ENCODE results near the gene RAP1A. TPM values are rescaled to one million over a fixed set of nuclear protein-coding genes. Genes with fewer than 3 reads are reported as not detected.
"Not testable (repeated sequence)": the region's sequence is repeated elsewhere in the genome, so short reads cannot be mapped to it uniquely, and the experiment has no call there.

RAP1A gene
- total RNA-seq, 1 donor, result 17.0 TPM

DNA sequence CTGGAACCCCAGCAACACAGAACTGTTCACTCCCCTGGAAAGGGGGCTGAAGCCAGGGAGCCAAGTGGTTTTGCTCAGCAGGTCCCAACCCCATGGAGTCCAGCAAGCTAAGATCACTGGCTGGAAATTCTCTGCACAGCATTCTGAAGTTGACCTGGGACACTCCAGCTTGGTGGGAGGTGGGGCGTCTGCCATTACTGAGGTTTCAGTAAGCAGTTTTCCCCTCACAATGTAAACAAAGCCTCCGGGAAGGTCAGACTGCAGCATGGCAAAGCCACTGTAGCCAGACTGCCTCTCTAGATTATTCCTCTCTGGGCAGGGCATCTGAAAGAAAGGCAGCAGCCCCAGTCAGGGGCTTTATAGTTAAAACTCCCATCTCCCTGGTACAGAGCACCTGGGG, 60.0 kb downstream of the RAP1A start:
- Histone ChIP-seq H3K4me3 (ENCODE audit: insufficient read depth, low read length) (no peak overlapping the region), H3K4me1 (ENCODE audit: insufficient read depth, low read length) (no peaks in the 10 kb centered on the region), H3K4me2 (ENCODE audit: insufficient read depth, low read length) (no peak overlapping the region), H3K36me3 (ENCODE audit: insufficient read depth, low read length) (no peaks in the 10 kb centered on the region), H3K9me3 (ENCODE audit: low read depth, low read length) (no peaks in the 10 kb centered on the region), H4K20me1 (ENCODE audit: insufficient read depth, low read length) (peaks cover 2% of the 10 kb centered on the region), H3K27me3 (ENCODE audit: insufficient read depth, low read length) (no peaks in the 10 kb centered on the region), H2AFZ (ENCODE audit: low read length) (no peak overlapping the region), H3K79me2 (ENCODE audit: insufficient read depth, low read length) (peaks cover 34% of the 10 kb centered on the region), H3K27ac (ENCODE audit: low read depth, low read length) (no peak overlapping the region)
- DNase-seq (ENCODE audit: insufficient read length, low spot score, missing footprints), result no peak
- TF ChIP-seq, protein P1, sequence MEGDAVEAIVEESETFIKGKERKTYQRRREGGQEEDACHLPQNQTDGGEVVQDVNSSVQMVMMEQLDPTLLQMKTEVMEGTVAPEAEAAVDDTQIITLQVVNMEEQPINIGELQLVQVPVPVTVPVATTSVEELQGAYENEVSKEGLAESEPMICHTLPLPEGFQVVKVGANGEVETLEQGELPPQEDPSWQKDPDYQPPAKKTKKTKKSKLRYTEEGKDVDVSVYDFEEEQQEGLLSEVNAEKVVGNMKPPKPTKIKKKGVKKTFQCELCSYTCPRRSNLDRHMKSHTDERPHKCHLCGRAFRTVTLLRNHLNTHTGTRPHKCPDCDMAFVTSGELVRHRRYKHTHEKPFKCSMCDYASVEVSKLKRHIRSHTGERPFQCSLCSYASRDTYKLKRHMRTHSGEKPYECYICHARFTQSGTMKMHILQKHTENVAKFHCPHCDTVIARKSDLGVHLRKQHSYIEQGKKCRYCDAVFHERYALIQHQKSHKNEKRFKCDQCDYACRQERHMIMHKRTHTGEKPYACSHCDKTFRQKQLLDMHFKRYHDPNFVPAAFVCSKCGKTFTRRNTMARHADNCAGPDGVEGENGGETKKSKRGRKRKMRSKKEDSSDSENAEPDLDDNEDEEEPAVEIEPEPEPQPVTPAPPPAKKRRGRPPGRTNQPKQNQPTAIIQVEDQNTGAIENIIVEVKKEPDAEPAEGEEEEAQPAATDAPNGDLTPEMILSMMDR (IDR thresholded peaks at IDR 0.05; ENCODE audit: extremely low read depth, low read depth, low read length), result no peak

DNA sequence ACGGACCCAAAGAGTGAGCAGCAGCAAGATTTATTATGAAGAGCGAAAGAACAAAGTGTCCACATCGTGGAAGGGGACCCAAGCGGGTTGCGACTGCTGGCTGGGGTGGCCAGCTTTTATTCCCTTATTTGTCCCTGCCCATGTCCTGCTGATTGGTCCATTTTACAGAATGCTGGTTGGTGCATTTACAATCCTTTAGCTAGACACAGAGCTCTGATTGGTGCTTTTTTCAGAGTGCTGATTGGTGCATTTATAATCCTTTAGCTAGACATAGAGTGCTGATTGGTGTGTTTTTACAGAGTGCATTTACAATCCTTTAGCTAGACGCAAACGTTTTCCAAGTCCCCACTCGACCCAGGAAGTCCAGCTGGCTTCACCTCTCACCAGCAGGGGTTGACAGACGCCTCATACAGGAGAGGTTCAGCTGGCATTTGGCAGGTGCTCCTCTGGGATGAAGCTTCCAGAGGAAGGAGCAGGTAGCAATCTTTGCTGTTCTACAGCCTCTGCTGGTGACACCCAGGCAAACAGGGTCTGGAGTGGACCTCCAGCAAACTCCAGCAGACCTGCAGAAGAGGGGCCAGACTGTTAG, 60.7 kb downstream of the RAP1A start:
- H3K4me3 ChIP-seq (ENCODE audit: insufficient read depth, low read length); H3K36me3 ChIP-seq (ENCODE audit: insufficient read depth, low read length); H3K4me2 ChIP-seq (ENCODE audit: insufficient read depth, low read length); H4K20me1 ChIP-seq (ENCODE audit: insufficient read depth, low read length); DNase-seq (ENCODE audit: insufficient read length, low spot score, missing footprints); H3K9me3 ChIP-seq (ENCODE audit: low read depth, low read length); H3K4me1 ChIP-seq (ENCODE audit: insufficient read depth, low read length); H3K27ac ChIP-seq (ENCODE audit: low read depth, low read length); H3K27me3 ChIP-seq (ENCODE audit: insufficient read depth, low read length); H2AFZ ChIP-seq (ENCODE audit: low read length): not testable (repeated sequence)
- peaks cover 29% of the 10 kb centered on the region for H3K79me2 ChIP-seq (ENCODE audit: insufficient read depth, low read length)

DNA sequence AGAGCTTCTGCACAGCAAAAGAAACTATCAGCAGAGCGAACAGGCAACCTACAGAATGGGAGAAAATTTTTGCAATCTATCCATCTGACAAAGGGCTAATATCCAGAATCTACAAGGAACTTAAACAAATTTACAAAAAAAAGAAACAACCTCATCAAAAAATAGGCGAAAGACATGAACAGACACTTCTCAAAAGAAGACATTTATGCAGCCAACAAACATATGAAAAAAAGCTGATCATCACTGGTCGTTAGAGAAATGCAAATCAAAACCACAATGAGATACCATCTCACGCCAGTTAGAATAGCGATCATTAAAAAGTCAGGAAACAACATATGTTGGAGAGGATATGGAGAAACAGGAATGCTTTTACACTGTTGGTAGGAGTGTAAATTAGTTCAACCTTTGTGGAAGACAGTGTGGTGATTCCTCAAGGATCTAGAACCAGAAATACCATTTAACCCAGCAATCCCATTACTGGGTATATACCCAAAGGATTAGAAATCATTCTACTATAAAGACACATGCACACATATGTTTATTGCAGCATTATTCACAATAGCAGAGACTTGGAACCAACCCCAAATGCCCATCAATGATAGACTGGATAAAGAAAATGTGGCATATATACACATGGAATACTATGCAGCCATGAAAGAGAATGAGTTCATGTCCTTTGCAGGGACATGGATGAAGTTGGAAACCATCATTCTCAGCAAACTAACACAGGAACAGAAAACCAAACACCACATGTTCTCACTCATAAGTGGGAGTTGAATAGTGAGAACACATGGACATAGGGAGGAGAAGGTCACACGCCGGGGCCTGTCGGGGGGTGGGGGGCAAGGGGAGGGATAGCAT, 65.9 kb downstream of the RAP1A start:
- H3K79me2 ChIP-seq (ENCODE audit: insufficient read depth, low read length), result peaks cover 14% of the 10 kb centered on the region
- not testable (repeated sequence) for H3K36me3 ChIP-seq (ENCODE audit: insufficient read depth, low read length); DNase-seq (ENCODE audit: insufficient read length, low spot score, missing footprints); H3K27me3 ChIP-seq (ENCODE audit: insufficient read depth, low read length); H3K4me1 ChIP-seq (ENCODE audit: insufficient read depth, low read length); H2AFZ ChIP-seq (ENCODE audit: low read length); H3K4me2 ChIP-seq (ENCODE audit: insufficient read depth, low read length); H4K20me1 ChIP-seq (ENCODE audit: insufficient read depth, low read length); H3K27ac ChIP-seq (ENCODE audit: low read depth, low read length); H3K4me3 ChIP-seq (ENCODE audit: insufficient read depth, low read length); H3K9me3 ChIP-seq (ENCODE audit: low read depth, low read length)

DNA sequence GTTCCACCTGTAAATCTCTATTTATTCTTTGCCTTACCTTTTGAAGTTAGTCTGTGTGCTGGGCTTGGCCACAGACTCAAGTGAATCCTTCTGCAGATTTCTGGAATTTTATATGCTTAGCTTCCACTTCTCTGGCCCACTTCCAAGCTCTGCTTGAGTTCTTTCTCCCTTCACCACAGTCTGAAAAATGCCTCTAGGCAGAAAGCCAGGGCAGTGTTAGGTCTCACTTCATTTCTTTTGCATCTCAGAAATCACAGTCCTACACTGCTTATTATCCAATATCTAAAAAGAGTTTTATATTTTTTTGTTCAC, 70.7 kb downstream of the RAP1A start:
- Histone ChIP-seq H3K79me2 (ENCODE audit: insufficient read depth, low read length) (peaks cover 29% of the 10 kb centered on the region), H3K27me3 (ENCODE audit: insufficient read depth, low read length) (no peaks in the 10 kb centered on the region), H3K4me3 (ENCODE audit: insufficient read depth, low read length) (no peak overlapping the region), H3K4me2 (ENCODE audit: insufficient read depth, low read length) (no peak overlapping the region), H3K4me1 (ENCODE audit: insufficient read depth, low read length) (peaks cover 7% of the 10 kb centered on the region), H3K9me3 (ENCODE audit: low read depth, low read length) (no peaks in the 10 kb centered on the region), H3K27ac (ENCODE audit: low read depth, low read length) (peak overlapping the region; percentile 1), H3K36me3 (ENCODE audit: insufficient read depth, low read length) (peaks cover 8% of the 10 kb centered on the region), H4K20me1 (ENCODE audit: insufficient read depth, low read length) (no peaks in the 10 kb centered on the region), H2AFZ (ENCODE audit: low read length) (no peak overlapping the region)
- peak; percentile 73 for DNase-seq (ENCODE audit: insufficient read length, low spot score, missing footprints)
- TF ChIP-seq, protein P1 (IDR thresholded peaks at IDR 0.05; ENCODE audit: extremely low read depth, low read depth, low read length), result no peak

DNA sequence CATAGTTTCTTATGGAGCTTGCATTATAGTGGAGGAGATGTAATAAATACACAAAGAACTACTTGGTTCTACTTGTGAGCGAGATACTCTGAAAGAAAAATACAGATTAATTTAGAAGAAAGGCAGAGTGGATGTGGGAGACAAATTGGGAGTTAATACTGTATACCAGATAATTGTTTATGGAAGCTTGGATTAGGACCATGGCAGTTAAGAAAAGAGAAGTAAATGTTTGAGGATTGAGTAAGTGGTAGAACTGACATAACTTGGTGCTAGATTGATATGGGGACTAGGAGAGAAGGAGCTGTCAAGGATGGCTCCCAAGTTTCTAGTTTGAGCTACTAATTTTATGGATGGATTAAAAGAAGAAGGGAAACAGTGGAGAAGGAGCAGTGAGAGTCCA, 72.3 kb downstream of the RAP1A start:
- H3K36me3 ChIP-seq (ENCODE audit: insufficient read depth, low read length), result peaks cover 15% of the 10 kb centered on the region
- no peak for DNase-seq (ENCODE audit: insufficient read length, low spot score, missing footprints)
- H3K4me3 ChIP-seq (ENCODE audit: insufficient read depth, low read length), result no peak overlapping the region
- no peaks in the 10 kb centered on the region for H4K20me1 ChIP-seq (ENCODE audit: insufficient read depth, low read length)
- H3K27me3 ChIP-seq (ENCODE audit: insufficient read depth, low read length), result no peaks in the 10 kb centered on the region
- peaks cover 7% of the 10 kb centered on the region for H3K4me1 ChIP-seq (ENCODE audit: insufficient read depth, low read length)
- peaks cover 26% of the 10 kb centered on the region for H3K79me2 ChIP-seq (ENCODE audit: insufficient read depth, low read length)
- no peak overlapping the region for H3K27ac ChIP-seq (ENCODE audit: low read depth, low read length)
- TF ChIP-seq, protein P1 (IDR thresholded peaks at IDR 0.05; ENCODE audit: extremely low read depth, low read depth, low read length), result no peak
- H3K4me2 ChIP-seq (ENCODE audit: insufficient read depth, low read length), result no peak overlapping the region
- H2AFZ ChIP-seq (ENCODE audit: low read length), result no peak overlapping the region
- H3K9me3 ChIP-seq (ENCODE audit: low read depth, low read length), result no peaks in the 10 kb centered on the region

All from osteoblast (primary cell).